GM21528 (cell line): Measurements from ENCODE around the gene AAGAB.
"Not testable (repeated sequence)": the region's sequence is repeated elsewhere in the genome, so short reads cannot be mapped to it uniquely, and the experiment has no call there.

Experiments
- ATAC-seq: cut with Tn5 transposase; IDR thresholded peaks from one replicate; pipeline ENCODE4 v1.9.1; 2021; ENCODE audit warnings: mild to moderate bottlenecking, moderate library complexity; ENCODE audit not compliant: unreplicated experiment, low FRiP score

The AAGAB gene

GRCh38 chr15:67253549-67254237, 768 bp downstream of the AAGAB start:
- no peak for ATAC-seq

GRCh38 chr15:67253101-67253500, 1.4 kb downstream of the AAGAB start:
- no peak for ATAC-seq

DNA sequence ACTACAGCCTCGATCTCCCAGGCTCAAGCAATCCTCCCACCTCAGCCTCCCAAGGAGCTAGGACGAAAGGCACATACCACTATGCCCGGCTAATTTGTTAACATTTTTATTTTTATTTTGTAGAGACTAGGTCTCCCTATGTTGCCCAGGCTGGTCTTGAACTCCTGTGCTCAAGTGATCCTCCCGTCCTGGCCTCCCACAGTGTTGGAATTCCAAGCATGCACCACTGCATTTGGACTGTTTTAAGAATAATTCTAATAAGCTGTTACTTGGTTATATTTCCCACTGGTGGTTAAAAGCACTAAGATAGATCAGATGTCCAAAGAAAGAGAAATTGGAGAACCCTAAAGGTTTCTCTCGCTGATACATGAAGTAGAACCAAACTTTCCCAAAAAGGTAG, 3.1 kb downstream of the AAGAB start:
- no peak for ATAC-seq

GRCh38 chr15:67249830-67250229, 4.6 kb downstream of the AAGAB start:
- ATAC-seq, result no peak

- ATAC-seq, result no peak
Measured at GRCh38 chr15:67248011-67248505, 6.4 kb downstream of the AAGAB start.

DNA sequence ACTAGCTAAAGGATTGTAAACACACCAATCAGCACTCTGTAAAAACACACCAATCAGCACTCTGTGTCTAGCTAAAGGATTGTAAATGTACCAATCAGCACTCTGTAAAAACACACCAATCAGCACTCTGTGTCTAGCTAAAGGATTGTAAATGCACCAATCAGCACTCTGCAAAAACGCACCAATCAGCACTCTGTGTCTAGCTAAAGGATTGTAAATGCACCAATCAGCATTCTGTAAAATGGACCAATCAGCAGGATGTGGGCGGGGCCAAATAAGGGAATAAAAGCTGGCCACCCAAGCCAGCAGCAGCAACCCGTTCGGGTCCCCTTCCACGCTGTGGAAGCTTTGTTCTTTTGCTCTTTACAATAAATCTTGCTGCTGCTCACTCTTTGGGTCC, 7.9 kb downstream of the AAGAB start:
- ATAC-seq, result not testable (repeated sequence)

GRCh38 chr15:67244971-67245478, 9.4 kb downstream of the AAGAB start:
- ATAC-seq, result no peak

DNA sequence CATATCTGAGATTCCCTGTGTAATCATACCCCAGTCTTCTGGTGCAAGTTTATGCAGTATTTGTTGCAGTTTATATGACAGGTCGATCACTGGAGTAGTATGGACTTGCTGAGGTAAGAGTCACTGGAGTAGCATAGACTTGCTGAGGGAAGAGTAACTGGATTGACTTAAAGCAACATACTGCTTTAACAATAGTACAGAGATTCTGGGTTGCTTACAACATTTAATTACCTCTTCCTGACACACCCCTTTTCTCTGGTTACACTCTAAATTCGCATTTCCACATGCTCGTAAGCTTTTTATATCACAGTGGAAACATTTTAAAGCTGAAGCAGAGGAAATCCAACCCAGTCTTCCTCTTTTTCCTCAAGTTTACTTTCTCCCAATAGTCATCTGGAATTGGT, 11.8 kb downstream of the AAGAB start:
- ATAC-seq, result no peak

DNA sequence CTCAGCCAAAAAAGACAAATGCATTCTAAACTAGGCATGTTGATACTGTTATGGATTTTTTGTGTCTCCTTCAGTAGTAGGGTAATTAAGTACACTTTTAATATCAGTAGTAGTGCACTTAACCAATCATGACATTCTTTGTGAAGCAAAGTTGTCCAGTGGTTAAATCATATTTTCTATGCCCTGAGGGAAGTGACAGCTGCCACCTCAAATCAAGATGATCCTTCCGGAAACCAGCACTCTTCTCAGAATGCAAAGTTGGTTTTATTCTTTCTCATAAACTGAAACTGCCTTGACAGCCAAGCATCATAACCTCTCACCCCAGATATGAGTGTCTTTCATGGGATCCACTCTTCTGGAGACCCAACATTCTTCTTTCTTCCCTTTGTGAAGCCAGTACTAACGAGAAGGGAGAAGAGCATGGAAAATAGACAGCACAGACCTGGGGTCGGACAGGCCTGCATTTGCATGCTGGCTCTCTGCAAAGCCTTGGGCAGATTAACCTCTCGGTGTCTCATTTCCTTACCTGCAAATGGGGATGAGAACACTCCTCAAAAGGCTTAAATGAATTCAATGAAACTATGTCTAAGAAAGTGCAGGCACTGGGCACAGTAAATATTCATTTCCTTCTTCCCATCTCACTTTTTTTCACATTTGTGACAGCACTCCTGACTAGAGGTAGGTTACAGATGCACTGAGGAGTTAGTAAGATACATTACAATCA, 13.2 kb downstream of the AAGAB start:
- peak; percentile 75 for ATAC-seq

GRCh38 chr15:67240235-67241131, 14.0 kb downstream of the AAGAB start:
- ATAC-seq, result no peak

DNA sequence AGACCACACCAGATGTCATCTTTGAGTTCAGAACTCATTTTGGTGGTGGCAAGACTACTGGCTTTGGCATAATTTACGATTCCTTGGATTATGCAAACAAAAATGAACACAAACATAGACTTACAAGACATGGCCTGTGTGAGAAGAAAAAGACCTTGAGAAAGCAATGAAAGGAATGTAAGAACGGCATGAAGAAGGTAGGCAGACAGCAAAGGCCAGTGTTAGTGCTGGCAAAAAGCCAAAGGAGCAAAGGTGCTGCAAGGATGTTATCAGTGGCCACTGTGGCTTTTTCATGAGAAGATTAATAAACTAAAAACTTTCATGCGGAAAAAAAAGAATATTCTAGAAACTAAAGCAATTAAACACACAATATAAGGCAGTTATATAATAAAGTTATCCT, 21.9 kb downstream of the AAGAB start:
- ATAC-seq, result no peak

DNA sequence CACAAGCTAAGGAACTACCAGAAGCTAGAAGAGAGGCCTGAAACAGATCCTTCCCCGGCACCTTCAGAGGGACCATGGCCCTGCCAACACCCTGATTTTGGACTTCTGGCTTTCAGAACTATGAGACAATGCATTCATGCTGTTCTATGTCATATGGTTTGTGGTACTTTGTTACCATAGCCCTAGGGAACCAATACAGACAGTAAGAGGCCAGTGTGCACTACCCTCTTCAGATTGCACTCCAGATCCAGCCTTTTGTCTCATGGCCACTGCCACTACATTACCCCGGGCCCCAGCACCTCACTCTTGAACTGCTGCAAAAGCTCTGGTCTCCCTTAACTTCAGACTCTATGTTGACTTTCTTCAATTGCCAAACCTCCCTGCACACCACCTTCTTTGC, 24.0 kb downstream of the AAGAB start:
- no peak for ATAC-seq

GRCh38 chr15:67228286-67228685, 26.2 kb downstream of the AAGAB start:
- ATAC-seq, result no peak

GRCh38 chr15:67227846-67228245, 26.6 kb downstream of the AAGAB start:
- ATAC-seq, result no peak

DNA sequence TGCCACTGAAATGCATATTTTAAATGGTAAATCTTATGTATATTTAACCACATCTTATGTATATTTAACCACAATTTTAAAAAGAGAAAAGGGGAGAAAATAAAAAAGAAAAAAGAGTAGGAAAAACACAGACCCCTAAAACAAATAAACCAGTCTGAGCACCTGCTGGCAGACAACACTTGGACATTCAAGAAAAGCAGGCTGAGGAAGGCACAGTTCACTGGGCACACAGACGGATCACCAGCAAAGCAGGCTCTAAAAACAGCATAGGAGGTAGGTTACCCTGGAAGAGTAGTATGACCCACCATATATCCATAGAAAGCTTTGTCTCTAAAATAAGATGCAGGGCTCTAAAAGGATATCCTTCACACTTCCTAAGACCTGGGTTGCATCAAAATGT, 27.0 kb downstream of the AAGAB start:
- ATAC-seq, result no peak

DNA sequence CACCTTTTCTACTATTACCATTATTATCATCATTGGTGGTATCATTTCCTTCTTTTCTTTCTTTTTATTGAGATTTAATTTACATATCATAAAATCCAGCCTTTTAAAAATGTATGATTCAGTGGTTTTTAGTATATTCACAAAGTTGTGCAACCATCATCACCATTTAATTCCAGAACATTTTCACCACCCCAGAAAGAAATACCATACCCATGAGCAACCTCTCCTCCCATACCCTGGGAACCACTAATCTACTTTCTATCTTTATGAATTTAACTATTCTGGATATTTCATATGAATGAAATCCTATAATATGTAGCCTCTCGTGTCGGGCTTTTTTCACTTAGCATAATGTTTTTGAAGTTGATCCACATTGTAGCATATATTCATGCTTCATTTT, 29.1 kb downstream of the AAGAB start:
- ATAC-seq, result no peak

GRCh38 chr15:67224889-67225288, 29.6 kb downstream of the AAGAB start:
- ATAC-seq, result no peak

GRCh38 chr15:67219288-67219687, 35.2 kb downstream of the AAGAB start:
- ATAC-seq, result no peak

GRCh38 chr15:67218428-67218827, 36.0 kb downstream of the AAGAB start:
- ATAC-seq, result no peak

- no peak for ATAC-seq
Measured at GRCh38 chr15:67216859-67217258, 37.6 kb downstream of the AAGAB start.

DNA sequence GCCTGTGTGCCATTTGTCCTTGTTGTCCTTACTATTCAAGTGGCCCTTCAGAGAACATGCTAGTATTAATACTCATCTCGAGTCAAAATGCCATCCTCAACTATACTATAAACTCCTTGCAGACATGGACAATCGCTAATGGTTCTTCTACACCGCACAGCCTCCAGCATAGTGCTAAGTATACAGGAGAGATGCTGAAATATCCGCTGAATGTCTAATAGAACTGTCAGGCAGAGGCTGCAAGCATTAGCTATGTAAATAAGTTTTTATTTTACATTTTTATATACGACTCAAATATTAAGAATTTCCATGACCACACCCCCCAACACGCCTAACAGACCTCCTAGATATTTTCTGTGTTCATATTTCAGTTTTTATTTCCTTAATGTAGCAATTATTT, 39.4 kb downstream of the AAGAB start:
- ATAC-seq, result no peak
